Stimulated activated CD4-positive, alpha-beta T cell treated with anti-CD3 and anti-CD28 coated beads, Interleukin-1b, Interleukin-23, amount 100 ng/mL, for 48 hours (primary cell): ENCODE results near the gene TENM4.

ENCODE experiments used
- DNase-seq: peaks from one replicate; pipeline ENCODE4 v3.0.0-alpha.2; 2020

The TENM4 gene

GRCh38 chr11:79045018-79045799 lies 395.6 kb downstream of the TENM4 start:
- no peak for DNase-seq

- no peak for DNase-seq
Measured at GRCh38 chr11:79044201-79044600, 396.6 kb downstream of the TENM4 start.

GRCh38 chr11:79043726-79044125 lies 397.1 kb downstream of the TENM4 start:
- DNase-seq = no peak

- DNase-seq = no peak
Measured at GRCh38 chr11:79042824-79043223, 398.0 kb downstream of the TENM4 start.

- DNase-seq = no peak
Measured at GRCh38 chr11:79040348-79040747, 400.5 kb downstream of the TENM4 start.

- no peak for DNase-seq
Measured at GRCh38 chr11:79039122-79039521, 401.7 kb downstream of the TENM4 start.

GRCh38 chr11:79035881-79036280 lies 404.9 kb downstream of the TENM4 start:
- no peak for DNase-seq

- no peak for DNase-seq
Measured at GRCh38 chr11:79033833-79034232, 407.0 kb downstream of the TENM4 start.

GRCh38 chr11:79030448-79030847 lies 410.4 kb downstream of the TENM4 start:
- DNase-seq = no peak

GRCh38 chr11:79028225-79028624 lies 412.6 kb downstream of the TENM4 start:
- no peak for DNase-seq

- no peak for DNase-seq
Measured at GRCh38 chr11:79026803-79027445, 413.9 kb downstream of the TENM4 start.

GRCh38 chr11:79025622-79026021 lies 415.2 kb downstream of the TENM4 start:
- no peak for DNase-seq

- DNase-seq = no peak
Measured at GRCh38 chr11:79025097-79025496, 415.7 kb downstream of the TENM4 start.

- no peak for DNase-seq
Measured at GRCh38 chr11:79022265-79022664, 418.6 kb downstream of the TENM4 start.

- no peak for DNase-seq
Measured at GRCh38 chr11:79021601-79022000, 419.2 kb downstream of the TENM4 start.

- no peak for DNase-seq
Measured at GRCh38 chr11:79019975-79020374, 420.9 kb downstream of the TENM4 start.

- DNase-seq = no peak
Measured at GRCh38 chr11:79019277-79019676, 421.6 kb downstream of the TENM4 start.

- DNase-seq = no peak
Measured at GRCh38 chr11:79018371-79018849, 422.4 kb downstream of the TENM4 start.

- no peak for DNase-seq
Measured at GRCh38 chr11:79017811-79018210, 423.0 kb downstream of the TENM4 start.

- no peak for DNase-seq
Measured at GRCh38 chr11:79013509-79013908, 427.3 kb downstream of the TENM4 start.

- no peak for DNase-seq
Measured at GRCh38 chr11:79011357-79011756, 429.5 kb downstream of the TENM4 start.

GRCh38 chr11:79007771-79008402 lies 432.9 kb downstream of the TENM4 start:
- DNase-seq = no peak

GRCh38 chr11:79006854-79007253 lies 434.0 kb downstream of the TENM4 start:
- DNase-seq = no peak

- no peak for DNase-seq
Measured at GRCh38 chr11:78996007-78996406, 444.8 kb downstream of the TENM4 start.
